ENCODE measurements around the gene KLRK1.
"Not testable (repeated sequence)": the region's sequence is repeated elsewhere in the genome, so short reads cannot be mapped to it uniquely, and the experiment has no call there.

Gene KLRK1

DNA sequence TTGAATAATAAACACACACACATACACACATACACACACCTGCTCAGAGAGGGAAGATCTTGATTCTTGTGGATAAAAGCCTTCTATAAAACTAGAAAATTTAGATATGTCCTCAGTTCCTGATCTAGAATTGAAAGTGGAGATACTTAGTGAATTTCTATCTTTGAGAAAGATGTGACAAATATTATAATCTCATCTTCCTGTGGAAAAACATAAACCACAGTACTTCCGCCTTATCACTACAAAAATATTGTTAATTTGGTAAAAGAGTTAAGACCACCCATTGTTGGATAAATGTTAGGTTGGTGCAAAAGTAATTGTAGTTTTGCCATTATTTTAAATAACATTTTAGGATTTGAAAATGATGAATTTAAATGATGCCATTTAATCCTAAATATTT is at the start of gene KLRK1:
TSS of gene KLRK1 (minus strand) at position 138 of the 400 bp plus-strand sequence. CDS start 1,231 bp downstream, outside the sequence.
- FAIRE-seq (no peak), DNase-seq (ENCODE audit: low spot score) (no peak)

- not testable (repeated sequence) for DNase-seq (ENCODE audit: low spot score)
- peak; percentile 99 for FAIRE-seq
Measured at GRCh38 chr12:10437601-10438000, 47.8 kb upstream of the KLRK1 start.

DNA sequence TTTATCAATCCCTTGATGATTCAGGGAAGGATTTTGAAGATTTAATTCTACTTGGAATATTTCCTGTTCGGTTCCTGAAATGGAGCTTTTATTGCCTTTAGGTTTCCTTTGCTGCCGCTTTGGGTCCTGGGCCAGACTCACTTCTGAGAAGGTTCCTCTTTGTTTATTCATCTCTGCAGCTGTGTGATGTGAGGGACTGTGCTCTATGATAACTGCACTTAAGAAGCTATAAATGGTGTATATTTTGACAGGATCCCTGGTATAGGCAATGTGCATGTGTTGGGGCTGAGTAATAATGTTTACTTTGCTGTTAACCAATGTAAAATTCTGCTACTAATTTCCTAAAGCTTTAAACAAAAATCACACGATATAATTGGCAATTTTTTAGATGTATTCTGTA is 46.0 kb upstream of the KLRK1 start, which contains the start of gene KLRC2:
TSS of gene KLRC2 (minus strand) at position 195 of the 400 bp plus-strand sequence. CDS start at position 171, 24 bp downstream.
- FAIRE-seq, result peak; percentile 62
- DNase-seq (ENCODE audit: low spot score), result not testable (repeated sequence)

- FAIRE-seq, result peak; percentile 95
- DNase-seq (ENCODE audit: low spot score), result not testable (repeated sequence)
Measured at GRCh38 chr12:10430623-10431022, 40.8 kb upstream of the KLRK1 start.

- peak; percentile 5 for FAIRE-seq
- DNase-seq (ENCODE audit: low spot score), result not testable (repeated sequence)
Measured at GRCh38 chr12:10425938-10426337, 36.1 kb upstream of the KLRK1 start.

DNA sequence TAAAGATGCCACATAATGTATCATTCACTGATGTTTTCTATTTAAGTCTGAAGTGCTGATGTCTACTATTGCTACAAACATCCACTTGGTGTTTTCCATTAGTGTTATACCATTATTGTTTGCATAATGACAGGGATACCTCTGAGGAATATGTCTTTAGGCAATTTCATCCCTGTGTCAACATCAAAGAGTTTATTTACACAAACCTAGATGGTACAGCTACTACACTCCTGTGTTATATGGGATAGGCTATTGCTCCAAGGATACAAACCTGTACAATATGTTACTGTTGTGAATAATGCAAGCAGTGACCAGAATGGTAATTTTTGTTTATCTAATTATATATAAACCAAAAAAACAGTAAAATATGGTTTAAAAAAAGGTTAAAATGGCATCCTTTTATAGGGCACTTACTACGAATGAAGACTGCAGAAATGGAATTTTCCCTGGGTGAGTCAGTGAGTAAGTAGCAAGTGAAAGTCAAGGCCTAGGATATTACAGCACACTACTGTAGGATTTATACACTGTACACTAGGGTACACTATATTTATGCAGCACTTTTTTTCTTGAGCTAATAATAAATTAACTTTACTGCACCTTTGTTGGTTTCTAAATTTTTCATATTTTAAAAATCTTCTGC is 34.5 kb upstream of the KLRK1 start:
- peak; percentile 98 for FAIRE-seq

DNA sequence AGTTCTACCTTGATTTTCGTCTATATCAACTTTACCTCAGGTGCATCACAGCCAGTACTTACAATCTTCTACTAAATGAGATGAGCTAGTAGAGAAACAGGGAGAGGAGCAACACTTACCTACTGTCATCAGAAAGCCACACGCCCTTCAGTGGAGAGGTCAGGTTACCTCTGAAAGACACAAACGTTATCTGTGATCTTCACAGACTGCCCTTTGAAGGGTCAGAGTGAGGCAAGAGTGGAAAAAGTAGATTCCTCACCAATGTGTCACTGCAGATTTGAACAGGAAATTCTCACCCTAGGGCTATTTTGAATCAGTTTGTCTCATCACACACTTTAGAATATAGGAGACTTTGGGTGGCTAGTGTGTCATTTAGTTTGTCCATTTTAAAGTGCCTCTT is 32.3 kb upstream of the KLRK1 start:
- FAIRE-seq, result peak; percentile 100
- not testable (repeated sequence) for DNase-seq (ENCODE audit: low spot score)

More for the DNA sequence above, 34.5 kb upstream of the KLRK1 start:
- not testable (repeated sequence) for DNase-seq (ENCODE audit: low spot score)

DNA sequence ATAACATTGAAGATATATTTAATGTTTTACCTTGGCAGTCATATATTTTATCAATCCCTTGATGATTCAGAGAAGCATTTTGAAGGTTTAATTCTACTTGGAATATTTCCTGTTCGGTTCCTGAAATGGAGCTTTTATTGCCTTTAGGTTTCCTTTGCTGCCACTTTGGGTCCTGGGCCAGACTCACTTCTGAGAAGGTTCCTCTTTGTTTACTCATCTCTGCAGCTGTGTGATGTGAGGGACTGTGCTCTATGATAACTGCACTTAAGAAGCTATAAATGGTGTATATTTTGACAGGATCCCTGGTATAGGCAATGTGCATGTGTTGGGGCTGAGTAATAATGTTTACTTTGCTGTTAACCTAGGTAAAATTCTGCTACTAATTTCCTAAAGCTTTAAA is 30.5 kb upstream of the KLRK1 start, which contains the start of gene KLRC3:
TSS of gene KLRC3 (minus strand) at position 262 of the 400 bp plus-strand sequence. CDS start at position 217, 45 bp downstream.
- DNase-seq (ENCODE audit: low spot score); FAIRE-seq: not testable (repeated sequence)

- no peak for DNase-seq (ENCODE audit: low spot score)
- no peak for FAIRE-seq
Measured at GRCh38 chr12:10409392-10409791, 19.6 kb upstream of the KLRK1 start, which contains the start of gene KLRC4. Gene KLRC4, minus strand, starts transcription at chr12:10409757. Its CDS starts 182 bp downstream, at chr12:10409575.

DNA sequence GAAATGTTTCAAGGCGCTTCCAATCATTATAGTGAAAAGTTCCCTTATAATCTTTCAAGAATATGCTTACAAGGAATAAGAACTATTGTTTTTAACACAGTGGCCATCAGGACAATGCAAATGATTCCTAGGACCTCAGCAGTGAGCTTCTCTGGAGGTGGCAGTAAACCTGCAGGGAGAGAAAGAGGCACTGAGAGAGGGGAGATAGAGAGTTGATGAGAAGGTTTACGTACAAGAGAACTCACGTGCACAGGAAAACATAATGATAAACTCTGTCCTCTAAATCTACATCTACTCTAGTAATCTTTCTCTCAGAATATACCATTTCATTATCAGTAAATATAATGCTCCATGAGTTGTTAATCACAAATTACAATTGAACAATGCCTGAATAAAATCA is 19.0 kb upstream of the KLRK1 start:
- no peak for FAIRE-seq

DNA sequence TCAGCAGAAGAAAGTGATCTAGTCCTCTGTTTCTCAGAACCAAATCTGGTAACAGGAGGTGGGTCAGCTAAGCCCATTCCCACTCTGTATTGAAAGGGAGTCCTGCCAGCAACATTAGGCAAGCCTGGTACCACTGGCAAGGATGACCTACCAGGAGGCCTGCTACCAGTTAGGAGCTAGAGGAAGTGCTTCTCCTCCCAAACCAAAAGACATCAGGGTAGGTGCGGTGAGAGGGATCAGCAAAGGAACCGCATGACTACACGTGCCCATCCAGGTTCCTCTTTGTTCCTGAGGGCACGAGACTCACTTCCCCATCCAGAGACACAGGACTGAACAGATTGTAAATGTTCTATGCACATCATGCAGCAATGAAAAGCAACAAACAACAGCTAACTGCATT is 16.9 kb upstream of the KLRK1 start:
- DNase-seq (ENCODE audit: low spot score) (no peak), FAIRE-seq (peak; percentile 92)

More for the DNA sequence above, 19.0 kb upstream of the KLRK1 start:
- DNase-seq (ENCODE audit: low spot score), result no peak

DNA sequence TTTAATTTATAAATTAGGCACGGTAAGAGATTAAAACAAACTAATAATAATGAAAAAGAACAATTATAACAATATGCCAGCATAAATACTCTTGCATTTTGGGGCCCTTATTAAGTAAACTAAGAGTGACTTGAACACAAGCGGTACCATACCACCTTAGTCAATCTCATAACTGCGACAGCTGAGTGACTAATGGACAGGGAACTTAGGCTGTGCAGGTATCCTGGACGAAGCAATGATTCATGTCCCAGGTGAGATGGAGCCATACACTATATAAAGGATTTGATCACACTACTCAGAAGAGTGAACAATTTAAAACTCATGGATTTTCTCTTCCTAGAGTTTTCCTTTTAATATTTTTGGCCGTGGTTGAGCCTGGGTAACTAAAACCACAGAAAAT is 15.5 kb upstream of the KLRK1 start:
- FAIRE-seq (no peak), DNase-seq (ENCODE audit: low spot score) (no peak)

- no peak for DNase-seq (ENCODE audit: low spot score)
- peak; percentile 48 for FAIRE-seq
Measured at GRCh38 chr12:10404798-10405197, 15.0 kb upstream of the KLRK1 start.

DNA sequence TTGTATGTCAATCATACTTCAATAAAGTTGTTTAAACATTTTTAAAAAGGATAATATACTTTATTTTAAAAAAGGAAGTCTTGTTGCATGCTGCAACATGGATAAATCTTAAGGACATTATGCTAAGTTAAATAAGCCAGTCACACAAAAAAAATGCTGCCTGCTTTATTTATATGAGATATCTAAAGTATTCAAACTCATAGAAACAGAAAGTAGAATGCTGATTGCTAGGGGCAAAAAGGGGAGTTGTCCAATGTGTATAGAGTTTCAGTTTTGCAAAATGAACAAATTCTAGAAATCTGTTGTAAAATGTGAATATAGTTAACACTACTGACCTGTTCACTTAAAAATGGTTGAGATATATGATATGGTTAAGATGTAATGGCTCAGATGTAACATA is 11.0 kb upstream of the KLRK1 start:
- DNase-seq (ENCODE audit: low spot score) (no peak), FAIRE-seq (no peak)

DNA sequence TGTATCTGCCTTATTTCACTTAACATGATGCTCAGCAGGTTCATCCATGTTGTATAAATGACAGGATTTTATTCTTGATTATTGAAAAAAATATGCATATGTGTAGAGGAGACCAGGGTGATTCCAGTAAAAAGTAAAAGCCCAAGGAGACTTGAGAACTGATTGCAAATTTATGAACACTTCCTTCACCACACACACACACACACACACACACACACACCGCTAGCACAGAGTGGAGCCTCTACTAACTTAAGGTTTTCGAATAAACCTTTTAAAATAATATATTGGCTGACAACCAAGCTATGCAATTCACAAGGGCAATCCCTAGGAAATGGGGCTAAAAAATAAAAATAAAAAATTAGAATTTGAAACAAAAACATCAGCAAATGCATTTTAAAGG is 8.3 kb upstream of the KLRK1 start:
- DNase-seq (ENCODE audit: low spot score) (no peak), FAIRE-seq (no peak)

- FAIRE-seq, result no peak
Measured at GRCh38 chr12:10397296-10397695, 7.5 kb upstream of the KLRK1 start.

GRCh38 chr12:10396176-10396575 is 6.3 kb upstream of the KLRK1 start:
- FAIRE-seq, result peak; percentile 92
- DNase-seq (ENCODE audit: low spot score), result not testable (repeated sequence)

More at GRCh38 chr12:10397296-10397695, 7.5 kb upstream of the KLRK1 start:
- DNase-seq (ENCODE audit: low spot score), result no peak

DNA sequence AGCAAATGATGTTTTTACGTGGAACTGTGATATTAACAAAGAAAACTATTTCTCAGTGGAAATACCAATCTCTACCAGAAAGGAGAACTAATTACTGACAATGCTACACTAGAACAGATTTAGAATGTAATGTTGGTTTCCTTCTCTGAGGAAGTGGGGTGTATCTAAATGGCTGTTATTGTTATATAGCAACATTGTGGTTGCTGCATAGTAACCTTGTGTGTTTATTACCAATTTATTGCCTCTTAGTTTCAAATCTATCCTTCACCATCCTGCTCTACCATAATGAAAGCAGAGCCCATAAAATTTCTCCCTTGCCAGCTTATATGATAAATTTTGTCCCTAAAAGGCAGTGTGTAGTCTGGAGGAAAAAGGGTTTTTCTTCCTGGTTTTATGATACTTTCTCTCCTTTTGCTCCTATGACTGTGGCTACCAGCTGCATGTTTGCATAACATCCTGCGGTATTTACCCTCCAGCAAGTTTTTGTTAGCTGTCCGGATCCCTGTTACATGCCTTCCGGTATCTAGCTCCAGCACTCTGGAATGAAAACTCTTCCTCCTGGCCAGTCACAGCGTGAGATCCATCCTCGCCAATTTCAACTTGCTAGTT is 5.7 kb upstream of the KLRK1 start:
- FAIRE-seq, result peak; percentile 95
- DNase-seq (ENCODE audit: low spot score), result peak; percentile 64

DNA sequence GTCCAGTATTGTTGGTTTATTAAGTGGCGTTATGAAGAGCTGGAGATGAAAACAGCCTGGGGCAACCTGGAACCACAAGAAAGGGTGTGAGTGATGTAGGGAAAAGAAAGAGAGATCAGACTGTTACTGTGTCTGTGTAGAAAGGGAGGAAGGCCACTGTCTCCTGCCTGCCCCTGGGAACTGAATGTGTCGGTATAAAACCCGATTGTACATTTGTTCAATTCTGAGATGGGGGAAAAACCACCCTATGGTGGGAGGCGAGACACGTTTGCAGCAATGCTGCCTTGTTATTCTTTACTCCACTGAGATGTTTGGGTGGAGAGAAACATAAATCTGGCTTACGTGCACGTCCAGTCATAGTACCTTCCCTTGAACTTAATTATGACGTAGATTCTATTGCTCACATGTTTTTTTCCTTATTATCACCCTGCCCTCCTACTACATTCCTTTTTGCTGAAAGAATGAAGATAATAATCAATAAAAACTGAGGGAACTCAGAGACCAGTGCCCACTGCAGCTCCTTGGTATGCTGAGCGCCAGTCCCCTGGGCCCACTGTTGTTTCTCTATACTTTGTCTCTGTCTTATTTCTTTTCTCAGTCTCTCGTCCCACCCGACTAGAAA is 4.8 kb upstream of the KLRK1 start:
- FAIRE-seq; DNase-seq (ENCODE audit: low spot score): not testable (repeated sequence)

DNA sequence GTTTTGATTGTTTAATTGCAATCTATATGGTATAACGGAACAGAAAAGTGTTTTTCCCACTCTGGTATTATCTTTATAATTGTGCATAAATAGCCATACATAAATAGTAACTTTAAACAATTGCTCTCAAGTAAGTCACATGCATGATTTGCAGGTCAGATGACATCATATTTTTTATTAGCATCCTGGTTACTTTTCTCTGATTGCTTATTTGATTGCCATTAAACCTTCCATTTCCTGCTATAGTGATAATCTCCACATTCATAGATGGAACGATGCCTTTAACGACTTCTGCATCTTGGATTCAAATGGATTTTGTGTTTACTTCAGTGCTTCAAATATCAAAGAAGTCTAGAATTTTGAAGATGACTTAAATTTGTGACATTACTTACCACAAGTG is 3.5 kb upstream of the KLRK1 start:
- DNase-seq (ENCODE audit: low spot score), result no peak
- no peak for FAIRE-seq

DNA sequence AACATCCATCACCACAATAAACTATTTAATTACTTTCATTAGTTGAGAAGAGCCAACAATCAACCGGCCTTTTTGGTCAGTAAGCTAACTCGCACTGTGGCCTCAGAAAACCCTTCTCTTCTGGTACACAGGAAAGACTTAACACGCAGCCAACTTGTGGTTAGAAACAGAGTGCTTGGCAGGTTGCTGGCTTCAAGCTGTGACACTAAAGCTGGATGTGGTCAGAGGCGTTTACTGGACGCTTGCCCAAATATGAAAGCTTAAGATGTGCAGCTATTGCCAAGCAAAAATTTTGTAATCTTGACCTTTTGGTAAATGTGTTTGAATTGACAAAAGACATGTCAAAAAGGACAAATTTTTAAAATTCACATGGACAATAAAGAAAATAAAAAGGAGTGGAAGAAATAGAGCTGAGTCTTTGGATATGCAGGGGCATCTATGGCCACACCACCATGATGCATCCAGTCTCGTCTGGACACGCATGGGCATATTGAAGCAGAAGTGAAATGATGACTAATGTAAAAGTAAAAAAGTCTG is 2.6 kb upstream of the KLRK1 start:
- FAIRE-seq (peak; percentile 32), DNase-seq (ENCODE audit: low spot score) (peak; percentile 78)

DNA sequence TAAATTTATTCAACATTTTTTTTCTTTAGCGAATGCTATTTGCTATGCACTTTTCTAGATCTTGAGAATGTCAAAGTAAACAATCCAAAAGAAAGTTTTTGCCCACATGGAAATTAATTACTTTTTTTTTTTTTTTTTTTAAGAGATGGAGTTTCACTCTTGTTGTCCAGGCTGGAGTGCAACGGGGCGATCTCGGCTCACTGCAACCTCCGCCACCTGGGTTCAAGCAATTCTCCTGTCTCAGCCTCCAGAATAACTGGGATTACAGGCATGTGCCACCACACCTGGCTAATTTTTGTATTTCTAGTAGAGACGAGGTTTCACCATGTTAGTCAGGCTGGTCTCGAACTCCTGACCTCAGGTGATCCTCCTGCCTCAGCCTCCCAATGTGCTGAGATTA is 1.1 kb upstream of the KLRK1 start:
- FAIRE-seq; DNase-seq (ENCODE audit: low spot score): not testable (repeated sequence)
